GM10248 (cell line): ENCODE data around the gene RAPGEF6.
"Not testable (repeated sequence)": the region's sequence is repeated elsewhere in the genome, so short reads cannot be mapped to it uniquely, and the experiment has no call there.

Experiments
- CTCF ChIA-PET: fragments of 300-600 bp; sonication (Branson Sonifier 250); formaldehyde crosslinking; extraction: SDS; loops from one replicate; lab custom pipeline; 2021; ENCODE audit warnings: antibody characterized with exemption; lab: Yijun Ruan, JAX
- POLR2A ChIA-PET: fragments of 350-650 bp; sonication (Branson Sonifier 250); formaldehyde crosslinking; extraction: SDS; loops from one replicate; lab custom pipeline; 2020; ENCODE audit warnings: antibody characterized with exemption; lab: Yijun Ruan, JAX
- DNase-seq: peaks from one replicate; pipeline ENCODE4 v3.0.0; 2012; ENCODE audit errors: extremely low spot score
- CTCF ChIP-seq: IDR thresholded peaks from 2 replicates; pipeline ENCODE4 v1.5.1; 2012; ENCODE audit warnings: mild to moderate bottlenecking, low read depth; ENCODE audit errors: extremely low read depth, missing control alignments, control extremely low read depth

The RAPGEF6 gene

GRCh38 chr5:131607418-131607817 is 27.6 kb downstream of the RAPGEF6 start:
- no peak for DNase-seq
- ChIA-PET CTCF (interaction anchor here (1.5 kb wide), 1 partner anchor 74 kb away, joined by 3 read pairs; no protein-coding TSS in a partner anchor), POLR2A (no interaction called here)
- TF ChIP-seq CTCF, result no peak

- no peak for DNase-seq
- TF ChIP-seq CTCF, result no peak
- POLR2A ChIA-PET, result no interaction called here
- CTCF ChIA-PET, result interaction anchor here (2.0 kb wide), 1 partner anchor 16 kb away, joined by 9 read pairs; no protein-coding TSS in a partner anchor
Observed at GRCh38 chr5:131605086-131605485, 29.9 kb downstream of the RAPGEF6 start.

GRCh38 chr5:131595088-131596033 is 39.7 kb downstream of the RAPGEF6 start:
- ChIA-PET CTCF (interaction anchor here (12.0 kb wide), 1 partner anchor 414 kb away, joined by 191 read pairs; the partner anchor contains the start of gene ACSL6), POLR2A (no interaction called here)
- TF ChIP-seq CTCF, result no peak
- DNase-seq, result peak; percentile 23

- no peak for TF ChIP-seq CTCF
- CTCF ChIA-PET, result interaction anchor here (1.6 to 12.0 kb wide), 2 partner anchors 20 to 415 kb away, joined by 3 to 191 read pairs; partner anchors contain the start of gene ACSL6
- POLR2A ChIA-PET, result no interaction called here
- no peak for DNase-seq
Observed at GRCh38 chr5:131593921-131594320, 41.1 kb downstream of the RAPGEF6 start.

GRCh38 chr5:131593436-131593835 is 41.6 kb downstream of the RAPGEF6 start:
- CTCF ChIA-PET, result interaction anchor here (1.6 to 12.0 kb wide), 3 partner anchors 20 to 472 kb away, joined by 3 to 191 read pairs (median 5); partner anchors contain the start of gene ACSL6
- POLR2A ChIA-PET, DNase-seq: not testable (repeated sequence)

GRCh38 chr5:131589510-131590348 is 45.3 kb downstream of the RAPGEF6 start:
- CTCF ChIA-PET, result interaction anchor here (0.7 to 12.0 kb wide), 61 partner anchors 11 to 476 kb away, joined by 3 to 191 read pairs (median 5); partner anchors contain the start of genes ACSL6 and IL3
- DNase-seq, result peak; percentile 55
- POLR2A ChIA-PET, result no interaction called here
- TF ChIP-seq CTCF, result peak; percentile 72
